ENCODE data around the gene MUS81.

DNA sequence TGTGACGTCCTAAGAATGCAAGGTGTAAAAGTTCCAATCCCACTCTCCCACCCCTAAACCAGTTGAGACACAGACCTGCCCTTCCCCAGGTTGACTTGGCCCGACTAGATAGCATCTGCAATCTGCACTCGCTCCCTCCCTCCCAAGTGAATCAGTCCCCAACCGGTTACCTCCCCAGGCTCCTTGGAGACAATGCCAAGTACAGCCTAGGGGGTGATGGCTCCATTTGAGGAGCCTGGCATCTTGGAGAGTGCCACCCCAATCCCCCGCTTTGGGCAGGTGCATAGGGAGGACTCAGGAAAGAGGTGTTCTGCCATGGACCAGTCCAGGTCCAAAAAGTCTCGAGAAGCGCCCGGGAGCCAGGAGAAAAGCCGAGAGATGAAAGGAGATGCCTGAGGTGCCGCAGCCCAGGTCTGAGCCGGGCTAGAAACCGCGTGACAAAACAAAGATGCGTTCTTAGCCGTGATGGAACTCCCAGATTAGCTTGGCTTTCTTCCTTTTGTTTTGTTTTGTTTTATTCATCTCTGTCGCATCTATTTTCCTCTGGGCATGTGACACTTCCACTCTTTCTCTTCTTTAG, 45.2 kb upstream of the MUS81 start:
- TF ChIP-seq POLR2A (IDR thresholded peaks at IDR 0.05) = no peak
- TF ChIP-seq, protein P1, sequence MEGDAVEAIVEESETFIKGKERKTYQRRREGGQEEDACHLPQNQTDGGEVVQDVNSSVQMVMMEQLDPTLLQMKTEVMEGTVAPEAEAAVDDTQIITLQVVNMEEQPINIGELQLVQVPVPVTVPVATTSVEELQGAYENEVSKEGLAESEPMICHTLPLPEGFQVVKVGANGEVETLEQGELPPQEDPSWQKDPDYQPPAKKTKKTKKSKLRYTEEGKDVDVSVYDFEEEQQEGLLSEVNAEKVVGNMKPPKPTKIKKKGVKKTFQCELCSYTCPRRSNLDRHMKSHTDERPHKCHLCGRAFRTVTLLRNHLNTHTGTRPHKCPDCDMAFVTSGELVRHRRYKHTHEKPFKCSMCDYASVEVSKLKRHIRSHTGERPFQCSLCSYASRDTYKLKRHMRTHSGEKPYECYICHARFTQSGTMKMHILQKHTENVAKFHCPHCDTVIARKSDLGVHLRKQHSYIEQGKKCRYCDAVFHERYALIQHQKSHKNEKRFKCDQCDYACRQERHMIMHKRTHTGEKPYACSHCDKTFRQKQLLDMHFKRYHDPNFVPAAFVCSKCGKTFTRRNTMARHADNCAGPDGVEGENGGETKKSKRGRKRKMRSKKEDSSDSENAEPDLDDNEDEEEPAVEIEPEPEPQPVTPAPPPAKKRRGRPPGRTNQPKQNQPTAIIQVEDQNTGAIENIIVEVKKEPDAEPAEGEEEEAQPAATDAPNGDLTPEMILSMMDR (IDR thresholded peaks at IDR 0.05) = no peak
